Astrocyte (in vitro differentiated cells and primary cell): ENCODE results near the gene EMP2. TPM values are rescaled to one million over a fixed set of nuclear protein-coding genes. Genes with fewer than 3 reads are reported as not detected.

Experiments
- DNase-seq: peaks from one replicate; pipeline ENCODE4 v3.0.0-alpha.2; 2010; ENCODE audit warnings: low read depth
- FAIRE-seq: peaks from 2 replicates; lab custom pipeline; 2011; peaks lifted over from hg19 to GRCh38; lab: Jason Lieb, UNC
- H2AFZ ChIP-seq: 2 replicates; pipeline ENCODE4 v1.6.0; 2012; ENCODE audit warnings: low read depth, low read length, inconsistent platforms
- H3K27ac ChIP-seq: 2 replicates; pipeline ENCODE4 v1.5.1; 2011; ENCODE audit warnings: low read depth, low read length, inconsistent platforms
- H3K27me3 ChIP-seq: 2 replicates; pipeline ENCODE4 v1.6.0; 2011; ENCODE audit warnings: low read length, inconsistent platforms; ENCODE audit not compliant: insufficient read depth
- H3K36me3 ChIP-seq: 2 replicates; pipeline ENCODE4 v1.5.1; 2011; ENCODE audit warnings: low read length, inconsistent platforms; ENCODE audit not compliant: insufficient read depth
- H3K4me1 ChIP-seq: 2 replicates; pipeline ENCODE4 v1.5.1; 2011; ENCODE audit warnings: low read length, inconsistent platforms; ENCODE audit not compliant: insufficient read depth
- H3K4me2 ChIP-seq: 2 replicates; pipeline ENCODE4 v1.6.0; 2012; ENCODE audit warnings: low read length, inconsistent platforms
- H3K4me3 ChIP-seq: 2 replicates; pipeline ENCODE4 v1.5.1; 2011; ENCODE audit warnings: low read depth, mild to moderate bottlenecking, low read length, inconsistent platforms; ENCODE audit not compliant: insufficient read depth
- H3K79me2 ChIP-seq: 2 replicates; pipeline ENCODE4 v1.6.0; 2012; ENCODE audit warnings: mild to moderate bottlenecking, low read length, inconsistent platforms; ENCODE audit not compliant: insufficient read depth
- H3K9ac ChIP-seq: 2 replicates; pipeline ENCODE4 v1.6.0; 2012; ENCODE audit warnings: mild to moderate bottlenecking, low read length, inconsistent platforms
- H3K9me3 ChIP-seq: 2 replicates; pipeline ENCODE4 v1.5.1; 2012; ENCODE audit warnings: low read depth, mild to moderate bottlenecking, low read length, inconsistent platforms; ENCODE audit not compliant: insufficient read depth
- H4K20me1 ChIP-seq: 2 replicates; pipeline ENCODE4 v1.6.0; 2012; ENCODE audit warnings: low read length, inconsistent platforms; ENCODE audit not compliant: insufficient read depth
- H3K27ac Mint-ChIP-seq: one replicate; pipeline ENCODE4 v1.8.0; 2021; ENCODE audit warnings: mild to moderate bottlenecking, mixed read lengths; ENCODE audit not compliant: unreplicated experiment
- H3K27me3 Mint-ChIP-seq: one replicate; pipeline ENCODE4 v1.8.0; 2021; ENCODE audit warnings: low read depth, mixed read lengths; ENCODE audit not compliant: unreplicated experiment
- H3K36me3 Mint-ChIP-seq: one replicate; pipeline ENCODE4 v1.8.0; 2021; ENCODE audit warnings: low read depth, mixed read lengths; ENCODE audit not compliant: unreplicated experiment
- H3K4me1 Mint-ChIP-seq: one replicate; pipeline ENCODE4 v1.8.0; 2021; ENCODE audit warnings: low read depth, mixed read lengths; ENCODE audit not compliant: unreplicated experiment
- H3K4me3 Mint-ChIP-seq: one replicate; pipeline ENCODE4 v1.8.0; 2021; ENCODE audit warnings: mild to moderate bottlenecking, moderate library complexity, mixed read lengths; ENCODE audit not compliant: unreplicated experiment
- H3K9me3 Mint-ChIP-seq: one replicate; pipeline ENCODE4 v1.8.0; 2021; ENCODE audit warnings: mild to moderate bottlenecking, mixed read lengths; ENCODE audit not compliant: unreplicated experiment
- EZH2 ChIP-seq: IDR thresholded peaks from 2 replicates; pipeline ENCODE4 v1.6.1; 2012; ENCODE audit warnings: mild to moderate bottlenecking, low read length, inconsistent platforms; ENCODE audit not compliant: insufficient read depth
- total RNA-seq: library from RNA; stranded (reverse); gene quantifications from 2 replicates; pipeline ENCODE4 v1.2.1, GENCODE V29; 2021
- TF ChIP-seq, protein P1 (sequence below): IDR thresholded peaks from 2 replicates; pipeline ENCODE4 v1.5.1; 2011; ENCODE audit warnings: low read depth, mild to moderate bottlenecking, inconsistent platforms, low read length, moderate library complexity; ENCODE audit not compliant: insufficient read depth

Gene EMP2
- total RNA-seq, 1 donor from 2014 or later: 1.7 TPM

DNA sequence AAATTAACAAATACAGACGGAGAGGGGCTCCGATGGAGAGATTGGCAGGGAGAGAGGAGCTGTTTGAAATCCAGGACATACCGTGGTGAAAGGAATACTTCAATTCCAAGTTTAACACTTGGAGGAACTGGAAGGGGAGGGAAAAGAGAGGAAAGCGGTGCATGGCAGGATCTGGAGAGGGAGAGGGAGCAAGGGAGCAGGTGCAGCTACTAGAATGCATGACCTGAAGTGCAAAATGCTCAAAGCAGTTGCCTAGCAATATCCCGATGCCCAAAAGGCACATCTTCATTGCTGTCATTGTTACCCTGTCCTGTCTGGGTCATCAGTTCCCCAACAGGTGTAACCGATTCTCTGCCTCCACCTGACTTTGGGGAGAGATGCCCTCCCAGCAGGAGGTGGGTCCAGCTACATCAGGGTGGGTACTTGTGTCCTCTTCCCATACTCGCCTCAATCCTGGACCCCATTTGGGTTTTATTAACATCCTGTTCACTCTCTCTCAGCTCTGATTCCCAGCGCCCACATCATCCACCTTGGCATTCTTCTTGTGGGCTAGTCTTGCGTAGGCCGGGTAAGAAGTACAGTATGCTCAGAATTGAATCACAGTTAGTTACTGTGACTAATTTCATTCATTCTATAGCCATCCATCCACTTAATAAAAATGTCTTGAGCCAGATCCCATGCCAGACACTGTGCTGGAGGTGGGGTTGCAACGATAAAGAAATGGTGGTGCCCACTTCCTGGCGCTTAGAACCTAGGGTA lies 37.4 kb upstream of the EMP2 start:
- Histone ChIP-seq H4K20me1 (no peaks in the 10 kb centered on the region), H3K4me1 (peaks cover 9% of the 10 kb centered on the region), H3K27me3 (no peaks in the 10 kb centered on the region), H3K9ac (no peak overlapping the region), H2AFZ (no peak overlapping the region), H3K79me2 (no peaks in the 10 kb centered on the region), H3K4me2 (peak overlapping the region; percentile 53), H3K36me3 (no peaks in the 10 kb centered on the region), H3K27ac (no peak overlapping the region), H3K9me3 (no peaks in the 10 kb centered on the region), H3K4me3 (no peak overlapping the region)
- no peak overlapping the region for H3K27ac Mint-ChIP-seq
- peaks cover 6% of the 10 kb centered on the region for H3K4me1 Mint-ChIP-seq
- H3K9me3 Mint-ChIP-seq: no peaks in the 10 kb centered on the region
- H3K36me3 Mint-ChIP-seq: no peaks in the 10 kb centered on the region
- no peak for FAIRE-seq
- H3K27me3 Mint-ChIP-seq: peaks cover 31% of the 10 kb centered on the region
- H3K4me3 Mint-ChIP-seq: no peak overlapping the region
- TF ChIP-seq EZH2: no peak
- TF ChIP-seq, protein P1, sequence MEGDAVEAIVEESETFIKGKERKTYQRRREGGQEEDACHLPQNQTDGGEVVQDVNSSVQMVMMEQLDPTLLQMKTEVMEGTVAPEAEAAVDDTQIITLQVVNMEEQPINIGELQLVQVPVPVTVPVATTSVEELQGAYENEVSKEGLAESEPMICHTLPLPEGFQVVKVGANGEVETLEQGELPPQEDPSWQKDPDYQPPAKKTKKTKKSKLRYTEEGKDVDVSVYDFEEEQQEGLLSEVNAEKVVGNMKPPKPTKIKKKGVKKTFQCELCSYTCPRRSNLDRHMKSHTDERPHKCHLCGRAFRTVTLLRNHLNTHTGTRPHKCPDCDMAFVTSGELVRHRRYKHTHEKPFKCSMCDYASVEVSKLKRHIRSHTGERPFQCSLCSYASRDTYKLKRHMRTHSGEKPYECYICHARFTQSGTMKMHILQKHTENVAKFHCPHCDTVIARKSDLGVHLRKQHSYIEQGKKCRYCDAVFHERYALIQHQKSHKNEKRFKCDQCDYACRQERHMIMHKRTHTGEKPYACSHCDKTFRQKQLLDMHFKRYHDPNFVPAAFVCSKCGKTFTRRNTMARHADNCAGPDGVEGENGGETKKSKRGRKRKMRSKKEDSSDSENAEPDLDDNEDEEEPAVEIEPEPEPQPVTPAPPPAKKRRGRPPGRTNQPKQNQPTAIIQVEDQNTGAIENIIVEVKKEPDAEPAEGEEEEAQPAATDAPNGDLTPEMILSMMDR: no peak
- DNase-seq: peak; percentile 72

DNA sequence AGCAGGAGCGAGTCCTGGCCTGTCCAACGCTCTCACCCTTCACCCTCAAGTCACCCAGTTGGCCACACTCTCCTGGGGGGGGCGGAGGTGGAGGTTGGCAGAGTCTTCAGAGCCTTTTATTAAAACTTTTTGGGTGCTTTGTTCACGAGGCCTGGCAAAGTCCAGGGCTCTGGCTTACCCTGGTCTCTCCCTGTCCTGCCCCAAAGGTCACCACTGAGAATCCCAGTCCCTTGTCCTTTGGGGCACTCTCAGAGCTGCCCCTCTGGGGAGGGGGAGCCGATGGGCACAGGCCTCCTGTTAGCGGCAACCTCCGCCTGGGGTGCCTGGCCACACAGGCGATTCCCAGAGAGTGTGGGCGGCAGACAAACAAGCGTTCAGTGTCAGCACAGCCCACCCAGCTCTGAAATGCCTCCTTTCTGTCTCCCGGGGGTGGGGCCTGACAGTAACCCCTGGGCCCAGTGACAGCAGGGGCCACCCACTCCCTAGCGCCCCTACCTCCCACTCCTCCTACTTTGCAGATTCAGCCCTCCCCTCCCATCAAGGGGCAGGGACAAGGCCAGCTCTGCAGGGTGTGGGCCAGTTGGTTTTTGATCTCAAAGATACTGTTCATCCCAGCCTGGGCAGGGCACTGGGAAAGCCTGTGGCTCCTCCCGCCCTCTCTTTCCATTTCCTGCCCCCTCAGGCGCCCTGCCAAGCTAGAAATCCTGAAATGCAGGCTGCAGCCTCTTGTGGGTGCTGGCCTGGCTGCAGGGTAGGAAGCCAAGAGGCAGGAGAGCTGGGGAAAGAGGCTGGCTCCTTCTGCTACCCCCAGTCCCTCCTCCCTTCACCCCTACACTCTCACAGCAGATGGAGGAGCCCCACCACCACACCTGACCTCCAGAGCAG lies 36.6 kb upstream of the EMP2 start:
- Histone ChIP-seq H3K79me2 (no peaks in the 10 kb centered on the region), H4K20me1 (no peaks in the 10 kb centered on the region), H3K4me1 (peaks cover 9% of the 10 kb centered on the region), H3K36me3 (no peaks in the 10 kb centered on the region), H3K4me3 (no peak overlapping the region), H3K27ac (no peak overlapping the region), H3K9me3 (no peaks in the 10 kb centered on the region), H3K9ac (no peak overlapping the region), H3K4me2 (peak overlapping the region; percentile 41), H3K27me3 (no peaks in the 10 kb centered on the region), H2AFZ (peak overlapping the region; percentile 66)
- Mint-ChIP-seq H3K9me3 (no peaks in the 10 kb centered on the region), H3K36me3 (no peaks in the 10 kb centered on the region), H3K27ac (no peak overlapping the region), H3K4me3 (no peak overlapping the region), H3K4me1 (peaks cover 6% of the 10 kb centered on the region), H3K27me3 (peaks cover 31% of the 10 kb centered on the region)
- FAIRE-seq (no peak), DNase-seq (peak; percentile 53)
- TF ChIP-seq EZH2: no peak
- TF ChIP-seq, protein P1: no peak
